Ascending aorta (tissue), 2 donors: Measurements from ENCODE around the gene MPRIP. TPM values are rescaled to one million over a fixed set of nuclear protein-coding genes. Genes with fewer than 3 reads are reported as not detected.

Experiments
- DNase-seq, 2 donors: peaks; one replicate each; pipeline ENCODE4 v3.0.0-alpha.2; 2019; ENCODE audit warnings: low spot score in 2 of 2
- H3K27ac ChIP-seq, 2 donors: fragments of 200-600 bp; sonication (generic); one replicate each; pipeline ENCODE4 v1.5.1; 2016 to 2017; ENCODE audit warnings: mild to moderate bottlenecking in 1 of 2
- H3K27me3 ChIP-seq: fragments of 200-600 bp; sonication (generic); one replicate; pipeline ENCODE4 v1.5.1; 2017
- H3K36me3 ChIP-seq, 2 donors: fragments of 200-600 bp; sonication (generic); one replicate each; pipeline ENCODE4 v1.5.1; 2016
- H3K4me1 ChIP-seq, 2 donors: fragments of 200-600 bp; sonication (generic); one replicate each; pipeline ENCODE4 v1.5.1; 2016 to 2017; ENCODE audit warnings: mild to moderate bottlenecking in 1 of 2
- H3K4me3 ChIP-seq, 2 donors: fragments of 200-600 bp; sonication (generic); one replicate each; pipeline ENCODE4 v1.5.1; 2016 to 2017; ENCODE audit warnings: mild to moderate bottlenecking in 1 of 2
- H3K9me3 ChIP-seq, 2 donors: fragments of 200-600 bp; sonication (generic); one replicate each; pipeline ENCODE4 v1.5.1; 2016
- intact Hi-C: fragments of 100-400 bp; cut with DNase I; formaldehyde crosslinking; loops from one replicate; pipeline ENCODE4 v1.15.1; 2023
- total RNA-seq: library from RNA; depleted of rRNA; stranded (reverse); fragments of >200 nt; gene quantifications from one replicate; pipeline ENCODE4 v1.1.0, GENCODE V29; 2016
- TF ChIP-seq, protein P1 (sequence below), 3 experiments: fragments of 200-600 bp in 2 of 3; fragments of 450-650 bp in 1 of 3; sonication (generic) in 2 of 3; IDR thresholded peaks; one replicate each; pipeline ENCODE4 v1.5.1; 2016 to 2019; ENCODE audit warnings: antibody characterized with exemption in 3 of 3, mild to moderate bottlenecking in 1 of 3, moderate library complexity in 1 of 3

MPRIP gene
- total RNA-seq, 1 donor from 2014 or later = 246 TPM

GRCh38 chr17:17064322-17064721, 22.1 kb downstream of the MPRIP start:
- no peak overlapping the region for H3K4me3 ChIP-seq
- H3K27me3 ChIP-seq = no peaks in the 10 kb centered on the region
- DNase-seq = no peak
- intact Hi-C loops = no loop called here
- no peak overlapping the region for H3K27ac ChIP-seq
- H3K4me1 ChIP-seq = peaks cover 0 to 32% of the 10 kb centered on the region in 2 donors
- H3K36me3 ChIP-seq = no peaks in the 10 kb centered on the region
- no peaks in the 10 kb centered on the region for H3K9me3 ChIP-seq
- TF ChIP-seq, protein P1, sequence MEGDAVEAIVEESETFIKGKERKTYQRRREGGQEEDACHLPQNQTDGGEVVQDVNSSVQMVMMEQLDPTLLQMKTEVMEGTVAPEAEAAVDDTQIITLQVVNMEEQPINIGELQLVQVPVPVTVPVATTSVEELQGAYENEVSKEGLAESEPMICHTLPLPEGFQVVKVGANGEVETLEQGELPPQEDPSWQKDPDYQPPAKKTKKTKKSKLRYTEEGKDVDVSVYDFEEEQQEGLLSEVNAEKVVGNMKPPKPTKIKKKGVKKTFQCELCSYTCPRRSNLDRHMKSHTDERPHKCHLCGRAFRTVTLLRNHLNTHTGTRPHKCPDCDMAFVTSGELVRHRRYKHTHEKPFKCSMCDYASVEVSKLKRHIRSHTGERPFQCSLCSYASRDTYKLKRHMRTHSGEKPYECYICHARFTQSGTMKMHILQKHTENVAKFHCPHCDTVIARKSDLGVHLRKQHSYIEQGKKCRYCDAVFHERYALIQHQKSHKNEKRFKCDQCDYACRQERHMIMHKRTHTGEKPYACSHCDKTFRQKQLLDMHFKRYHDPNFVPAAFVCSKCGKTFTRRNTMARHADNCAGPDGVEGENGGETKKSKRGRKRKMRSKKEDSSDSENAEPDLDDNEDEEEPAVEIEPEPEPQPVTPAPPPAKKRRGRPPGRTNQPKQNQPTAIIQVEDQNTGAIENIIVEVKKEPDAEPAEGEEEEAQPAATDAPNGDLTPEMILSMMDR (IDR thresholded peaks at IDR 0.05) = no peak

GRCh38 chr17:17066021-17066420, 23.8 kb downstream of the MPRIP start:
- no peak for DNase-seq
- no peak overlapping the region for H3K27ac ChIP-seq
- no peaks in the 10 kb centered on the region for H3K27me3 ChIP-seq
- no peaks in the 10 kb centered on the region for H3K36me3 ChIP-seq
- peaks cover 0 to 32% of the 10 kb centered on the region in 2 donors for H3K4me1 ChIP-seq
- TF ChIP-seq, protein P1 (IDR thresholded peaks at IDR 0.05) = no peak
- no peak overlapping the region for H3K4me3 ChIP-seq
- intact Hi-C loops = no loop called here
- no peaks in the 10 kb centered on the region for H3K9me3 ChIP-seq

- intact Hi-C loops = no loop called here
- H3K4me3 ChIP-seq = no peak overlapping the region
- no peaks in the 10 kb centered on the region for H3K36me3 ChIP-seq
- TF ChIP-seq, protein P1 (IDR thresholded peaks at IDR 0.05) = no peak
- no peaks in the 10 kb centered on the region for H3K27me3 ChIP-seq
- DNase-seq = no peak
- H3K9me3 ChIP-seq = no peaks in the 10 kb centered on the region
- no peak overlapping the region for H3K27ac ChIP-seq
- peaks cover 3 to 36% of the 10 kb centered on the region in 2 donors for H3K4me1 ChIP-seq
These were observed 25.0 kb downstream of the MPRIP start for GRCh38 chr17:17067257-17067656.

GRCh38 chr17:17069849-17070248, 27.6 kb downstream of the MPRIP start:
- Histone ChIP-seq H3K27me3 (no peaks in the 10 kb centered on the region), H3K9me3 (no peaks in the 10 kb centered on the region), H3K4me1 (peaks cover 3 to 31% of the 10 kb centered on the region in 2 donors), H3K27ac (no peak overlapping the region), H3K4me3 (no peak overlapping the region), H3K36me3 (no peaks in the 10 kb centered on the region)
- no peak for DNase-seq
- TF ChIP-seq, protein P1 (IDR thresholded peaks at IDR 0.05) = no peak
- intact Hi-C loops = no loop called here

GRCh38 chr17:17070931-17071330, 28.7 kb downstream of the MPRIP start:
- intact Hi-C loops = no loop called here
- no peaks in the 10 kb centered on the region for H3K9me3 ChIP-seq
- H3K27me3 ChIP-seq = no peaks in the 10 kb centered on the region
- H3K4me1 ChIP-seq = peaks cover 3 to 37% of the 10 kb centered on the region in 2 donors
- TF ChIP-seq, protein P1 (IDR thresholded peaks at IDR 0.05) = no peak
- no peak overlapping the region for H3K27ac ChIP-seq
- no peak for DNase-seq
- H3K36me3 ChIP-seq = no peaks in the 10 kb centered on the region
- no peak overlapping the region for H3K4me3 ChIP-seq
